ENCODE data around the gene EVL.

EVL gene

GRCh38 chr14:100124551-100125088 is 59.4 kb downstream of the EVL start:
- no peak for DNase-seq (ENCODE audit: extremely low read depth in 1 of 2, low read depth in 1 of 2)

GRCh38 chr14:100126401-100126800 is 61.2 kb downstream of the EVL start:
- DNase-seq (ENCODE audit: extremely low read depth in 1 of 2, low read depth in 1 of 2), result no peak

GRCh38 chr14:100127853-100128455 is 62.7 kb downstream of the EVL start:
- no peak for DNase-seq (ENCODE audit: extremely low read depth in 1 of 2, low read depth in 1 of 2)

- DNase-seq (ENCODE audit: extremely low read depth in 1 of 2, low read depth in 1 of 2), result no peak
These were observed 63.5 kb downstream of the EVL start for GRCh38 chr14:100128688-100129087.

- DNase-seq (ENCODE audit: extremely low read depth in 1 of 2, low read depth in 1 of 2), result no peak
These were observed 64.0 kb downstream of the EVL start for GRCh38 chr14:100129161-100129589.

GRCh38 chr14:100130521-100130920 is 65.3 kb downstream of the EVL start:
- DNase-seq (ENCODE audit: extremely low read depth in 1 of 2, low read depth in 1 of 2), result no peak

GRCh38 chr14:100131181-100131580 is 66.0 kb downstream of the EVL start:
- DNase-seq (ENCODE audit: extremely low read depth in 1 of 2, low read depth in 1 of 2), result no peak

GRCh38 chr14:100132161-100132902 is 67.1 kb downstream of the EVL start:
- DNase-seq (ENCODE audit: extremely low read depth in 1 of 2, low read depth in 1 of 2), result no peak

- no peak for DNase-seq (ENCODE audit: extremely low read depth in 1 of 2, low read depth in 1 of 2)
These were observed 67.8 kb downstream of the EVL start for GRCh38 chr14:100132903-100133510.

GRCh38 chr14:100134586-100134985 is 69.4 kb downstream of the EVL start:
- DNase-seq (ENCODE audit: extremely low read depth in 1 of 2, low read depth in 1 of 2), result no peak

- no peak for DNase-seq (ENCODE audit: extremely low read depth in 1 of 2, low read depth in 1 of 2)
These were observed 69.9 kb downstream of the EVL start for GRCh38 chr14:100135073-100135472.

- no peak for DNase-seq (ENCODE audit: extremely low read depth in 1 of 2, low read depth in 1 of 2)
These were observed 70.6 kb downstream of the EVL start for GRCh38 chr14:100135784-100136183.

- DNase-seq (ENCODE audit: extremely low read depth in 1 of 2, low read depth in 1 of 2), result no peak
These were observed 72.0 kb downstream of the EVL start for GRCh38 chr14:100137173-100137572.

- DNase-seq (ENCODE audit: extremely low read depth in 1 of 2, low read depth in 1 of 2), result no peak
These were observed 73.0 kb downstream of the EVL start for GRCh38 chr14:100138082-100138787.

GRCh38 chr14:100138955-100139354 is 73.7 kb downstream of the EVL start:
- no peak for DNase-seq (ENCODE audit: extremely low read depth in 1 of 2, low read depth in 1 of 2)

- no peak for DNase-seq (ENCODE audit: extremely low read depth in 1 of 2, low read depth in 1 of 2)
These were observed 75.3 kb downstream of the EVL start for GRCh38 chr14:100140452-100141078.

- DNase-seq (ENCODE audit: extremely low read depth in 1 of 2, low read depth in 1 of 2), result no peak
These were observed 75.9 kb downstream of the EVL start for GRCh38 chr14:100141098-100141497.

- no peak for DNase-seq (ENCODE audit: extremely low read depth in 1 of 2, low read depth in 1 of 2)
These were observed 77.1 kb downstream of the EVL start for GRCh38 chr14:100142073-100143040.

- DNase-seq (ENCODE audit: extremely low read depth in 1 of 2, low read depth in 1 of 2), result no peak
These were observed 78.3 kb downstream of the EVL start for GRCh38 chr14:100143523-100143922.

- no peak for DNase-seq (ENCODE audit: extremely low read depth in 1 of 2, low read depth in 1 of 2)
These were observed 78.7 kb downstream of the EVL start for GRCh38 chr14:100143934-100144333.
